Neural progenitor cell (in vitro differentiated cells): ENCODE data around the gene VPS33A.

Experiments used
- EZH2 ChIP-seq: fragments of 200-600 bp; sonication (generic); IDR thresholded peaks from 2 replicates; pipeline ENCODE4 v1.6.1; 2017; ENCODE audit warnings: antibody characterized with exemption, mild to moderate bottlenecking, moderate library complexity
- EZH2phosphoT487 ChIP-seq: fragments of 200-600 bp; sonication (generic); IDR thresholded peaks from 2 replicates; pipeline ENCODE4 v1.6.1; 2017; ENCODE audit warnings: antibody characterized with exemption
- TF ChIP-seq, protein P1 (sequence below): fragments of 200-600 bp; sonication (generic); IDR thresholded peaks from 2 replicates; pipeline ENCODE4 v1.5.1; 2017; ENCODE audit warnings: antibody characterized with exemption, mild to moderate bottlenecking

DNA sequence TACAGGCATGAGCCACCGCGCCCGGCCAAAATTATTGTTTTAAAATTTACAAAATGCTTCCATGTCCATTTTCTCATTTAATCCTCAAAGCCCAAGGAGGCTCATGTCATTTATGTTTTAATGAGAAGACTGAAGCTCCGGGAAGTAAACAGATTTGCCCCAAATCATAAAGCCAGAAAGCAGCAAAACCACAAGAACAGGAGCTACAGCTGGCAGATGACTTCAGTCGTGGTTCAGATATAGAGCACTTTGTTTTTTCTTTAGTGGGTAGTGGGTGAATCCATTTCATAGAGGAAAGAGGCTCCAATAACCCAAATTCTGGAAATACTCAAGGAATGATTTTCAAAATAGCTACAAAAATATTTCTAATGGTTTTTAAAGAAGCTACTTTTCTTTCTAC lies 45.4 kb upstream of the VPS33A start:
- TF ChIP-seq, protein P1, sequence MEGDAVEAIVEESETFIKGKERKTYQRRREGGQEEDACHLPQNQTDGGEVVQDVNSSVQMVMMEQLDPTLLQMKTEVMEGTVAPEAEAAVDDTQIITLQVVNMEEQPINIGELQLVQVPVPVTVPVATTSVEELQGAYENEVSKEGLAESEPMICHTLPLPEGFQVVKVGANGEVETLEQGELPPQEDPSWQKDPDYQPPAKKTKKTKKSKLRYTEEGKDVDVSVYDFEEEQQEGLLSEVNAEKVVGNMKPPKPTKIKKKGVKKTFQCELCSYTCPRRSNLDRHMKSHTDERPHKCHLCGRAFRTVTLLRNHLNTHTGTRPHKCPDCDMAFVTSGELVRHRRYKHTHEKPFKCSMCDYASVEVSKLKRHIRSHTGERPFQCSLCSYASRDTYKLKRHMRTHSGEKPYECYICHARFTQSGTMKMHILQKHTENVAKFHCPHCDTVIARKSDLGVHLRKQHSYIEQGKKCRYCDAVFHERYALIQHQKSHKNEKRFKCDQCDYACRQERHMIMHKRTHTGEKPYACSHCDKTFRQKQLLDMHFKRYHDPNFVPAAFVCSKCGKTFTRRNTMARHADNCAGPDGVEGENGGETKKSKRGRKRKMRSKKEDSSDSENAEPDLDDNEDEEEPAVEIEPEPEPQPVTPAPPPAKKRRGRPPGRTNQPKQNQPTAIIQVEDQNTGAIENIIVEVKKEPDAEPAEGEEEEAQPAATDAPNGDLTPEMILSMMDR, result no peak
- no peak for TF ChIP-seq EZH2
- TF ChIP-seq EZH2phosphoT487, result no peak
